ENCODE results near the gene TREM1.

The TREM1 gene

GRCh38 chr6:41289815-41290214, 3.3 kb upstream of the TREM1 start:
- peaks cover 19% of the 10 kb centered on the region for H3K27me3 ChIP-seq (ENCODE audit: insufficient read depth, low read length)
- H3K9me3 ChIP-seq (ENCODE audit: insufficient read depth, low read depth, low read length) = no peaks in the 10 kb centered on the region
- peaks cover 6% of the 10 kb centered on the region; the same call in 1 of the 2 replicates for H3K4me1 ChIP-seq (ENCODE audit: insufficient read depth, low read length)
- no peaks in the 10 kb centered on the region for H3K36me3 ChIP-seq (ENCODE audit: insufficient read depth, low read depth, low read length)
- no peak overlapping the region for H3K4me3 ChIP-seq (ENCODE audit: low read length)
- H3K9ac ChIP-seq (ENCODE audit: low read depth, low read length) = no peak overlapping the region
- H3K27ac ChIP-seq (ENCODE audit: low read length) = no peak overlapping the region

GRCh38 chr6:41288754-41289129, 2.3 kb upstream of the TREM1 start:
- Histone ChIP-seq H3K4me1 (ENCODE audit: insufficient read depth, low read length) (0 out of 2 replicates have a peak, but pooled peaks cover 6% of the 10 kb centered on the region), H3K9ac (ENCODE audit: low read depth, low read length) (no peak overlapping the region), H3K27me3 (ENCODE audit: insufficient read depth, low read length) (peaks cover 19% of the 10 kb centered on the region), H3K9me3 (ENCODE audit: insufficient read depth, low read depth, low read length) (no peaks in the 10 kb centered on the region), H3K4me3 (ENCODE audit: low read length) (no peak overlapping the region), H3K27ac (ENCODE audit: low read length) (no peak overlapping the region), H3K36me3 (ENCODE audit: insufficient read depth, low read depth, low read length) (no peaks in the 10 kb centered on the region)

GRCh38 chr6:41288030-41288753, 1.7 kb upstream of the TREM1 start:
- H3K36me3 ChIP-seq (ENCODE audit: insufficient read depth, low read depth, low read length) = no peaks in the 10 kb centered on the region
- H3K9ac ChIP-seq (ENCODE audit: low read depth, low read length) = no peak overlapping the region

GRCh38 chr6:41284726-41285125, 1.8 kb downstream of the TREM1 start:
- H3K4me3 ChIP-seq (ENCODE audit: low read length) = no peak overlapping the region
- no peaks in the 10 kb centered on the region for H3K9me3 ChIP-seq (ENCODE audit: insufficient read depth, low read depth, low read length)
- H3K27me3 ChIP-seq (ENCODE audit: insufficient read depth, low read length) = no peaks in the 10 kb centered on the region
- no peaks in the 10 kb centered on the region for H3K4me1 ChIP-seq (ENCODE audit: insufficient read depth, low read length)
- no peaks in the 10 kb centered on the region for H3K36me3 ChIP-seq (ENCODE audit: insufficient read depth, low read depth, low read length)
- H3K27ac ChIP-seq (ENCODE audit: low read length) = no peak overlapping the region
- no peak overlapping the region for H3K9ac ChIP-seq (ENCODE audit: low read depth, low read length)

More at GRCh38 chr6:41288030-41288753, 1.7 kb upstream of the TREM1 start:
- Histone ChIP-seq H3K27ac (ENCODE audit: low read length) (no peak overlapping the region), H3K4me3 (ENCODE audit: low read length) (no peak overlapping the region), H3K4me1 (ENCODE audit: insufficient read depth, low read length) (0 out of 2 replicates have a peak, but pooled peaks cover 6% of the 10 kb centered on the region), H3K9me3 (ENCODE audit: insufficient read depth, low read depth, low read length) (no peaks in the 10 kb centered on the region), H3K27me3 (ENCODE audit: insufficient read depth, low read length) (peaks cover 19% of the 10 kb centered on the region)

- no peak overlapping the region for H3K9ac ChIP-seq (ENCODE audit: low read depth, low read length)
Measured at GRCh38 chr6:41283600-41283999, 2.9 kb downstream of the TREM1 start.

GRCh38 chr6:41280381-41281057, 6.0 kb downstream of the TREM1 start:
- peaks cover 7% of the 10 kb centered on the region; the same call in 1 of the 2 replicates for H3K4me1 ChIP-seq (ENCODE audit: insufficient read depth, low read length)
- no peak overlapping the region for H3K27ac ChIP-seq (ENCODE audit: low read length)
- no peak overlapping the region for H3K4me3 ChIP-seq (ENCODE audit: low read length)
- H3K27me3 ChIP-seq (ENCODE audit: insufficient read depth, low read length) = peaks cover 3% of the 10 kb centered on the region; the same call in 1 of the 2 replicates
- no peaks in the 10 kb centered on the region for H3K36me3 ChIP-seq (ENCODE audit: insufficient read depth, low read depth, low read length)
- H3K9me3 ChIP-seq (ENCODE audit: insufficient read depth, low read depth, low read length) = no peaks in the 10 kb centered on the region
- no peak overlapping the region for H3K9ac ChIP-seq (ENCODE audit: low read depth, low read length)

More at GRCh38 chr6:41283600-41283999, 2.9 kb downstream of the TREM1 start:
- Histone ChIP-seq H3K36me3 (ENCODE audit: insufficient read depth, low read depth, low read length) (no peaks in the 10 kb centered on the region), H3K4me1 (ENCODE audit: insufficient read depth, low read length) (peaks cover 6% of the 10 kb centered on the region; the same call in 1 of the 2 replicates), H3K9me3 (ENCODE audit: insufficient read depth, low read depth, low read length) (no peaks in the 10 kb centered on the region), H3K4me3 (ENCODE audit: low read length) (no peak overlapping the region), H3K27me3 (ENCODE audit: insufficient read depth, low read length) (no peaks in the 10 kb centered on the region), H3K27ac (ENCODE audit: low read length) (no peak overlapping the region)

GRCh38 chr6:41278699-41279405, 7.6 kb downstream of the TREM1 start:
- H3K27ac ChIP-seq (ENCODE audit: low read length) = no peak overlapping the region

GRCh38 chr6:41277605-41278004, 8.9 kb downstream of the TREM1 start:
- H3K4me3 ChIP-seq (ENCODE audit: low read length) = no peak overlapping the region
- no peaks in the 10 kb centered on the region for H3K36me3 ChIP-seq (ENCODE audit: insufficient read depth, low read depth, low read length)
- H3K9ac ChIP-seq (ENCODE audit: low read depth, low read length) = no peak overlapping the region
- H3K9me3 ChIP-seq (ENCODE audit: insufficient read depth, low read depth, low read length) = no peaks in the 10 kb centered on the region
- no peak overlapping the region for H3K27ac ChIP-seq (ENCODE audit: low read length)
- H3K4me1 ChIP-seq (ENCODE audit: insufficient read depth, low read length) = peaks cover 7% of the 10 kb centered on the region; the same call in 1 of the 2 replicates
- H3K27me3 ChIP-seq (ENCODE audit: insufficient read depth, low read length) = peaks cover 3% of the 10 kb centered on the region; the same call in 1 of the 2 replicates

More at GRCh38 chr6:41278699-41279405, 7.6 kb downstream of the TREM1 start:
- H3K4me1 ChIP-seq (ENCODE audit: insufficient read depth, low read length) = peaks cover 7% of the 10 kb centered on the region; the same call in 1 of the 2 replicates
- H3K36me3 ChIP-seq (ENCODE audit: insufficient read depth, low read depth, low read length) = no peaks in the 10 kb centered on the region
- no peak overlapping the region for H3K4me3 ChIP-seq (ENCODE audit: low read length)
- no peak overlapping the region for H3K9ac ChIP-seq (ENCODE audit: low read depth, low read length)
- no peaks in the 10 kb centered on the region for H3K9me3 ChIP-seq (ENCODE audit: insufficient read depth, low read depth, low read length)
- peaks cover 3% of the 10 kb centered on the region; the same call in 1 of the 2 replicates for H3K27me3 ChIP-seq (ENCODE audit: insufficient read depth, low read length)

- no peak overlapping the region for H3K9ac ChIP-seq (ENCODE audit: low read depth, low read length)
- H3K36me3 ChIP-seq (ENCODE audit: insufficient read depth, low read depth, low read length) = no peaks in the 10 kb centered on the region
- no peaks in the 10 kb centered on the region for H3K9me3 ChIP-seq (ENCODE audit: insufficient read depth, low read depth, low read length)
Measured at GRCh38 chr6:41275489-41275888, 11.0 kb downstream of the TREM1 start.

GRCh38 chr6:41274256-41274655, 12.2 kb downstream of the TREM1 start:
- no peak overlapping the region for H3K9ac ChIP-seq (ENCODE audit: low read depth, low read length)
- no peaks in the 10 kb centered on the region for H3K36me3 ChIP-seq (ENCODE audit: insufficient read depth, low read depth, low read length)
- H3K4me1 ChIP-seq (ENCODE audit: insufficient read depth, low read length) = peaks cover 6% of the 10 kb centered on the region; the same call in 1 of the 2 replicates
- no peak overlapping the region for H3K4me3 ChIP-seq (ENCODE audit: low read length)
- H3K9me3 ChIP-seq (ENCODE audit: insufficient read depth, low read depth, low read length) = no peaks in the 10 kb centered on the region
- H3K27me3 ChIP-seq (ENCODE audit: insufficient read depth, low read length) = peaks cover 3% of the 10 kb centered on the region; the same call in 1 of the 2 replicates
- no peak overlapping the region for H3K27ac ChIP-seq (ENCODE audit: low read length)

More at GRCh38 chr6:41275489-41275888, 11.0 kb downstream of the TREM1 start:
- peaks cover 7% of the 10 kb centered on the region; the same call in 1 of the 2 replicates for H3K4me1 ChIP-seq (ENCODE audit: insufficient read depth, low read length)
- no peak overlapping the region for H3K4me3 ChIP-seq (ENCODE audit: low read length)
- no peak overlapping the region for H3K27ac ChIP-seq (ENCODE audit: low read length)
- peaks cover 3% of the 10 kb centered on the region; the same call in 1 of the 2 replicates for H3K27me3 ChIP-seq (ENCODE audit: insufficient read depth, low read length)

- Histone ChIP-seq H3K9ac (ENCODE audit: low read depth, low read length) (no peak overlapping the region), H3K27ac (ENCODE audit: low read length) (no peak overlapping the region), H3K9me3 (ENCODE audit: insufficient read depth, low read depth, low read length) (no peaks in the 10 kb centered on the region), H3K27me3 (ENCODE audit: insufficient read depth, low read length) (peaks cover 3% of the 10 kb centered on the region; the same call in 1 of the 2 replicates), H3K36me3 (ENCODE audit: insufficient read depth, low read depth, low read length) (no peaks in the 10 kb centered on the region), H3K4me3 (ENCODE audit: low read length) (no peak overlapping the region), H3K4me1 (ENCODE audit: insufficient read depth, low read length) (peaks cover 2% of the 10 kb centered on the region; the same call in 1 of the 2 replicates)
Measured at GRCh38 chr6:41273714-41274113, 12.8 kb downstream of the TREM1 start.
